GM20431 (cell line): ENCODE data around the gene TAT.
"Not testable (repeated sequence)": the region's sequence is repeated elsewhere in the genome, so short reads cannot be mapped to it uniquely, and the experiment has no call there.

Experiments
- in situ Hi-C: fragments of 300-500 bp; cut with MseI, MboI; formaldehyde crosslinking; loops from one replicate; pipeline ENCODE4 v1.15.0; 2020; ENCODE audit warnings: low sequenced_read_pairs; ENCODE audit not compliant: unreplicated experiment

The TAT gene

GRCh38 chr16:71576971-71577370 is at the start of gene TAT:
TSS of gene TAT (minus strand) at chr16:71577092. CDS start at chr16:71576415, 677 bp downstream.
- in situ Hi-C loops, result no loop called here

GRCh38 chr16:71626018-71626857 is 49.3 kb upstream of the TAT start, which contains the start of gene MARVELD3:
TSS of gene MARVELD3 (plus strand) at chr16:71626184. CDS start at chr16:71626230, 46 bp downstream.
- in situ Hi-C loops, result loop anchor here (25.0 kb wide), 1 partner anchor 111 kb away; no protein-coding TSS in a partner anchor

- in situ Hi-C loops, result loop anchor here (25.0 kb wide), 1 partner anchor 112 kb away; no protein-coding TSS in a partner anchor
These were observed 48.4 kb upstream of the TAT start for GRCh38 chr16:71625113-71625850.

DNA sequence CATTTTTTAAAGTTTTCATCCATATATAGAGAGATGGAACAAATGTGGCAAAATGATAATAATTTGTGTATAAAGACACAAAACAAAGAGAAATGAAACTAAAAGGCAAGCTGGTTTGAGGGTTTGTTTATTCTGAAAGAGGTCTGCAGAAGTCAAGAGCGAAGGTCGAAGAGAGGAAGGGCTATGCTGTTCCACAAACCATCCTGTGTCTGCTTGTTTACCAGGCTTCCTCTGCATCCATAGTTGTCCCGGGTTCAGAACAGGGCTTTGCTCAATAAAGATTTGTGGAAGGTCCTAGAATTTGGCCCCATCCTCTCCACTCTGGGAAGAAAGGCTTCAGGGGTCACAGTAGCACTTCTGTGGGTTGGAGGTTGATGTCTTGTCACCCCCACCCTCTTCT is 46.7 kb upstream of the TAT start:
- in situ Hi-C loops, result no loop called here

DNA sequence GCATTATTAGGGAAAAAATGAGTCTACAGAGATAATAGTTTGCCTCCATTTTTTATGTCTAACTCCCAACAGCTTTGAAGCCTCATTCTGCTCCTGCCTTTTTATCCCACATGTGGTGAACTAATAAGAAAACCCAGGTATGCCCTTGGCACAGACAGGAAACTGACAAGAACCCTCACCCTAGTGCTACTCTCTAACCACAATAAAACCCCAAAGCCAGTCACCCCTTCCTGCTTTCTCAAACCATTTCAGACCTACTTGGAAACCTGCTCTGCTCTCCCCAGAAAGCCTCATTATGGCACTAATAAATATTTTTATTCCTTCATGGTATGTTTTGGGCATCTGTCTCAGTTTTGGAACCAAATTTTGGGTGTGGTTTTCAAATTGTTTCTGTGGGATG is 45.2 kb upstream of the TAT start:
- in situ Hi-C loops, result no loop called here

DNA sequence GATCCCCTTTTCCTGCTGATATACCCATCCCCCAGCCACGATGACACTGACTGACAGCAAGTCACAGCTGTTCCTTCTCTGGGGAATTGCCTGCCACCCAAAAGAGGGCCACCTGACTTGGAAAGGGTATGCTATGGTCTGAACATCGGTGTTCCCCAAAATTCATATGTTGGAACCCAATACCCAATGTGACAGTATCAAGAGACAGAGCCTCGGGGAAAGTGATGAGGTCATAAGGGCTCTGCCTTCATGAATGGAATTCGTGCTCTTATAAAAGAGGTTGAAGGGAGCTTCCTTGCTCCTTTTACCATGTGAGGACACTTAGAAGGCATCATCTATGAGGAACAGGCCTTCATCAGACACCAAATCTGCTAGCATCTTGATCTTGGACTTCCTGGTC is 41.5 kb upstream of the TAT start:
- in situ Hi-C loops, result no loop called here

- in situ Hi-C loops, result not testable (repeated sequence)
These were observed 38.1 kb upstream of the TAT start for GRCh38 chr16:71614956-71615355.

DNA sequence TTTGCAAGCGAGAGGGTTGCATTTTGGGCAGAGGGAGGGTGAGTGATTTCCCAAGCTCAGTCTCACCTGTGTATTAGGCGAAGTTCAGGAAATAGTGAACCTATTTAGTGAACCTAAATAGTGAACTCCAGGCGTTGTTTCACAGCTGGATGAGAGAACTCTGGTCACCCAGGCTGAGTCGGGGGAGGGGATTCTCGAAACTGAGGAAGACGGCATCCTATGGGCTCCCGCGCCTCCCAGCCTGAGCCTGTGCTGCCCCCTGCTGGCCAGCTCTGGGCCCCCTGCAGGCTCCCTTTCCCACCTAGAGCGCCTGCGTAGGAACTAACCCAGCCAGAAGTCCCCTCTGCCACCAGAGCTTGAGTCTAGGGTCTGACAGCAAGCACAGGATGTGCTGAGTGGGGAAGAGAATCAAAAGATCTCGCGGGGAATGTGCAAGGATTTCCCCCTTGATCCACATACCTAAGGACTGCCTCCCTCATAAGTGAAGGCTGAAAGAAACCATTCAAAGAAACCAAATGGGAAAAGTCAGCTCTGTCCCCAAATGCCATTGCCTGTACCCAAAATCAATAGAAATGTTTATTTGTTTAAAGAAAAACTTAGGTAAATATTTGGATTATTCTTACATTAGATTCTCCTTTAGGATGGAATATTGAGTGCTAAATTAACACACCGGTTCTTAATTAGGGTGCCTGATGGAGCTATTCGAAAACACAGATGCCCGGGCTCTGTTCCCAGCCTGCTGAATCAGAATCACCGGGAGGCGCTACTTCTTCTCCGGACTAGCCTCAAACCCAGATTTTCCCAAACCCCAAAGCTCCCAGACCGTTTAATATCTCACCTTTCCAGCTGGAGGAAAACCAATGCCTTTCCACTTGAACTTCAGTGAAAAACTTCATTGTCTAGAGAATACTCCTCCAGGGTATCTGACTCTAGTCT is 34.3 kb upstream of the TAT start:
- in situ Hi-C loops, result no loop called here

- in situ Hi-C loops, result no loop called here
These were observed 33.6 kb upstream of the TAT start for GRCh38 chr16:71610447-71610846.

GRCh38 chr16:71609066-71609465 is 32.2 kb upstream of the TAT start:
- in situ Hi-C loops, result no loop called here

DNA sequence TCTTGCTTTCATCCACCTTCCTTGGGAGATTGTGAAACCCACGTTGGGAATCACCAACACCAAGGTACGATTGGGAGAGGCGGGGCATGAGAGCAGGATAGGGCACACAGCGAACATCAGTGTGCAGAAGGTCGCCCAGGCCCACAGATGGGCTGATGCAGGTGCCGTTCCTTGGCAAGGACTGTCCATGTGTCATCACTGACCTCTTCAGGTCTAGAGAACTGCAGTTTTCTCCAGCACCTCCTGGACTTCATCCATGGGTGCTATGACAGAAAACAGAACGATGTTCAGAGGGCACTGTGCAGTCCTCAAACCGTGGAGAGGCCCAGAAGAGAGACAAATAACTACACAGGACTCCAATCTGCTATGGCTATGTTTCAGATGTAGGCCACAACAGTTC is 23.9 kb upstream of the TAT start:
- in situ Hi-C loops, result no loop called here

GRCh38 chr16:71598426-71598825 is 21.5 kb upstream of the TAT start:
- in situ Hi-C loops, result not testable (repeated sequence)

DNA sequence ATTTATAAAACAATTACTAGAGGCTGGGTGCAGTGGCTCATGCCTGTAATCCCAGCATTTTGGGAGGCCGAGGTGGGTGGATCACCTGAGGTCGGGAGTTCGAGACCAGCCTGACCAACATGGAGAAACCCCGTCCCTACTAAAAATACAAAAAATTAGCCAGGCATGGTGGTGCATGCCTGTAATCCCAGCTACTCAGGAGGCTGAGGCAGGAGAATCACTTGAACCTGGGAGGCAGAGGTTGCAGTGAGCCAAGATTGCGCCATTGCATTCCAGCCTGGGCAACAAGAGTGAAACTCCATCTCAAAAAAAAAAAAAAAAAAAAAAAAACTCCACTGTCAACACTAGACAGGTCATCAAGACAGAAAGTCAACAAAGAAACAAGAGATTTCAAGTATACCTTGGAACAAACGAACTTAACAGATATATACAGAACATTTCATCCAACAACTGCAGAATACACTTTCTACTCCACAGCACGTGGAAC is 18.5 kb upstream of the TAT start:
- in situ Hi-C loops, result not testable (repeated sequence)

GRCh38 chr16:71594000-71594646 is 17.2 kb upstream of the TAT start:
- in situ Hi-C loops, result no loop called here

DNA sequence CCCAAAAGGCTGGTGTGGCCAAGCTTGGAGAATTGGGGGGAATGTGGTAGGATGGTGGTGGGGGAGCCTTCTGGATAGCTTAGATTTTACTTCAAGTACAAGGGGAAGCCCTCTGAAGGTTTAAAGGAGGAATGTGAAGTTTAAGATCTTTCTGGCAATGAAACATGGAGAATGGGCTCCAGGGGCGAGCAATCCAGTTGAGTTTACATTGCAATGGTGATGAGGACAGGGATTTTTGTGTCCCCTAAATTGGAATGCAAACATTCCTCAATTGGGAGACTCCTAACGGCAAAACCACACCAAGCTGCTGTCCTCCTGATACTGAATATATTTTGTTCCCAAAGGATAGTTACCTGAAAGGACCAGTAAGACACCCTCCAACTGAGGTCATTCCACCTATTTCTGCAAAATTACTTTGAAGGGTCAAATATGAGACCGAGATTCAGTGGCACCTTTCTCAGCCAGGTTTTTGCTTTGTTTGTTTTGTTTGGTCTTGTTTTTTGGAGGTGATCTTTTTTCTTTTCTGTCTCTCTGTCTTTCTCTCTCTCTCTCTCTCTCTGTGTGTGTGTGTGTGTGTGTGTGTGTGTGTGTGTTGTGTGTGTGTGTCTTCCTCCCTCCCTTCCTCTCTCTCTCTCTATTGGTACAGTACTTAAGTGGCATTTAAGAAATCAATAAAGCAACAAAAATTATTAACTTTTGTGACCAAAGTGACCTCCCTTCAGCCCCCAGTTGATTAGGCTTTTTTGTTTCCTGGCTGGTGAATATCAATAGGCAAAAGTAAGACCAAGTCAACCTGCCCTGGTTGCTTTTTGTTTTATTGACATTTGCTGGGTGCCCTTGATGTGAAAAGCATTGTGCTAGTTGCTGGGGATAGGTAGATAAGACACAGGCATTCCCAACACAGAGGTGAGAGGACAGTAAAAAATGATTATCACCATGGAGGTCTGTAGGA is 16.4 kb upstream of the TAT start:
- in situ Hi-C loops, result no loop called here

DNA sequence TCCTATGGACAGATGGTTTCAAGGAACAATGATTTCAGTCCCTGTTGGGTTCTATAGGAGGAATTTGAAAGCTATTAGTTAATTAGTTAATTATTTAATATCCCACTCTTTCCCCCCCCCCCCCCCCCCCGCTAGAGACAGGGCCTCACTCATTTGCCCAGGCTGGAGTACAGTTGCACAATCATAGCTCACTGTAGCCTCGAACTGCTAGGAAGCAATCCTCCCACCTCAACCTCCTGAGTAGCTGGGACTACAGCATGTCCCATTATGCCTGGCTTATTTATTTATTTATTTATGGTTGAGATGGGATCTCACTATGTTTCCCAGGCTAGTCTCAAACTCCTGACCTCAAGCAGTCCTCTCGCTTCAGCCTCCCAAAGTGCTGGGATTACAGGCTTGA is 15.0 kb upstream of the TAT start:
- in situ Hi-C loops, result no loop called here

DNA sequence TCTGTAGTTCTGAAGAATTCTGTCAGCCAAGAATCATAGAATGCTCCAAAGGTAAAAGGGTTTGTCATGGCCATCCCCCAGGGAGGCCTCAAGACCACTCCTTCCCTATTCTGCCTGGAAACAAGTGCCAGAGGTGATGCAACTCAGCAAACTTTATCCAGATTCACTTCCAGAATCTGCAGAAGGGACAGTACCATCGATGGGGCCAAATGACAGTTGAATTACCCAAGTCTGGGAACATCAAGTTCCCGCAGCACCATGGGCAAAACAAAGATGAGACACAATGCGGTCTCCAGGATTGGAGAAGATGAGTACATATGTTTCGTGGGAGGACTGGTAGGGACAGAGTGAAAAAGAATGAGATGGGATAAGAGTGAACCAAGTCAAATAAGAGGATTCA is 13.7 kb upstream of the TAT start:
- in situ Hi-C loops, result no loop called here

GRCh38 chr16:71590071-71590470 is 13.2 kb upstream of the TAT start:
- in situ Hi-C loops, result not testable (repeated sequence)
